Trophoblast cell (in vitro differentiated cells and primary cell): ENCODE data around the gene PRSS1.
"Not testable (repeated sequence)": the region's sequence is repeated elsewhere in the genome, so short reads cannot be mapped to it uniquely, and the experiment has no call there.

Experiments
- DNase-seq, 2 donors: peaks; one replicate each; pipeline ENCODE4 v3.0.0-alpha.2; 2016
- H2AFZ ChIP-seq: 2 replicates; pipeline ENCODE4 v1.6.1; 2013; ENCODE audit warnings: low read length, moderate library complexity, mild to moderate bottlenecking; ENCODE audit not compliant: insufficient read depth, poor library complexity
- H2AK5ac ChIP-seq: 2 replicates; pipeline ENCODE4 v1.6.1; 2013; ENCODE audit warnings: mild to moderate bottlenecking, low read length
- H2BK120ac ChIP-seq: 2 replicates; pipeline ENCODE4 v1.6.1; 2013; ENCODE audit warnings: low read length, mild to moderate bottlenecking, moderate library complexity; ENCODE audit not compliant: insufficient read depth, poor library complexity
- H2BK12ac ChIP-seq: 2 replicates; pipeline ENCODE4 v1.6.1; 2013; ENCODE audit warnings: mild to moderate bottlenecking, low read length, moderate library complexity
- H2BK5ac ChIP-seq: 2 replicates; pipeline ENCODE4 v1.6.1; 2013; ENCODE audit warnings: low read length, low read depth, moderate library complexity, mild to moderate bottlenecking; ENCODE audit not compliant: poor library complexity
- H3K14ac ChIP-seq: 2 replicates; pipeline ENCODE4 v1.6.1; 2013; ENCODE audit warnings: mild to moderate bottlenecking, low read length
- H3K18ac ChIP-seq: 2 replicates; pipeline ENCODE4 v1.6.1; 2013; ENCODE audit warnings: mild to moderate bottlenecking, low read length
- H3K23ac ChIP-seq: 2 replicates; pipeline ENCODE4 v1.6.1; 2013; ENCODE audit warnings: low read length
- H3K27ac ChIP-seq: 2 replicates; pipeline ENCODE4 v1.5.1; 2013; ENCODE audit warnings: low read depth, mild to moderate bottlenecking, inconsistent platforms, low read length, moderate library complexity
- H3K27me3 ChIP-seq: 2 replicates; pipeline ENCODE4 v1.6.1; 2013; ENCODE audit warnings: inconsistent platforms, mild to moderate bottlenecking, low read length, moderate library complexity; ENCODE audit not compliant: insufficient read depth
- H3K36me3 ChIP-seq, 2 experiments: 1 replicate in 1 of 2; 2 replicates in 1 of 2; pipeline ENCODE4 v1.6.1; 2013; ENCODE audit warnings: low read length in 2 of 2, mild to moderate bottlenecking in 2 of 2, moderate library complexity in 1 of 2; ENCODE audit not compliant: insufficient read depth in 2 of 2, control insufficient read depth in 1 of 2
- H3K4ac ChIP-seq: 2 replicates; pipeline ENCODE4 v1.6.1; 2013; ENCODE audit warnings: low read depth, mild to moderate bottlenecking, low read length, moderate library complexity
- H3K4me1 ChIP-seq, 2 experiments: 1 replicate in 1 of 2; 2 replicates in 1 of 2; pipeline ENCODE4 v1.6.1; 2013; ENCODE audit warnings: low read length in 2 of 2, mild to moderate bottlenecking in 2 of 2, moderate library complexity in 1 of 2; ENCODE audit not compliant: insufficient read depth in 2 of 2, control insufficient read depth in 1 of 2
- H3K4me2 ChIP-seq: 2 replicates; pipeline ENCODE4 v1.6.1; 2013; ENCODE audit warnings: inconsistent platforms, mild to moderate bottlenecking, low read length, moderate library complexity
- H3K4me3 ChIP-seq: 2 replicates; pipeline ENCODE4 v1.5.1; 2013; ENCODE audit warnings: mild to moderate bottlenecking, low read depth, low read length, inconsistent platforms
- H3K79me1 ChIP-seq: one replicate; pipeline ENCODE4 v1.6.1; 2013; ENCODE audit warnings: low read length
- H3K79me2 ChIP-seq: 2 replicates; pipeline ENCODE4 v1.6.1; 2013; ENCODE audit warnings: low read length, mild to moderate bottlenecking; ENCODE audit not compliant: control insufficient read depth, insufficient read depth, poor library complexity
- H3K9ac ChIP-seq: 2 replicates; pipeline ENCODE4 v1.6.1; 2013; ENCODE audit warnings: mild to moderate bottlenecking, low read length
- H3K9me3 ChIP-seq: 2 replicates; pipeline ENCODE4 v1.6.1; 2013; ENCODE audit warnings: low read depth, mild to moderate bottlenecking, control low read depth, inconsistent platforms, low read length; ENCODE audit not compliant: insufficient read depth
- H4K12ac ChIP-seq: 2 replicates; pipeline ENCODE4 v1.6.1; 2013; ENCODE audit warnings: low read depth, mild to moderate bottlenecking, low read length, moderate library complexity
- H4K8ac ChIP-seq: 2 replicates; pipeline ENCODE4 v1.6.1; 2013; ENCODE audit warnings: low read depth, mild to moderate bottlenecking, low read length, moderate library complexity
- H4K91ac ChIP-seq: one replicate; pipeline ENCODE4 v1.6.1; 2013; ENCODE audit warnings: low read depth, mild to moderate bottlenecking, low read length, moderate library complexity
- WGBS: extraction: QIAGEN DNeasy Blood & Tissue Kit; methylation state at CpG from one replicate; pipeline ENCODE4 v1.1.7; 2013; ENCODE audit warnings: missing lambda C conversion rate; ENCODE audit not compliant: insufficient read length, insufficient coverage; ENCODE audit errors: extremely low coverage; 5-methylcytosine and 5-hydroxymethylcytosine counted together

Gene PRSS1

GRCh38 chr7:142754681-142755575 is 5.7 kb downstream of the PRSS1 start:
- Histone ChIP-seq H2BK120ac (no peak overlapping the region), H2BK5ac (no peak overlapping the region), H3K79me2 (no peaks in the 10 kb centered on the region), H4K8ac (no peak overlapping the region), H3K4me3 (no peak overlapping the region), H2AK5ac (no peak overlapping the region), H3K9ac (no peak overlapping the region), H2AFZ (no peak overlapping the region), H4K12ac (no peak overlapping the region), H3K79me1 (no peaks in the 10 kb centered on the region), H3K27me3 (no peaks in the 10 kb centered on the region), H3K18ac (no peak overlapping the region), H3K23ac (no peak overlapping the region), H3K36me3 (no peaks in the 10 kb centered on the region), H3K9me3 (peaks cover 2% of the 10 kb centered on the region), H4K91ac (no peak overlapping the region), H3K4me2 (no peak overlapping the region), H3K27ac (no peak overlapping the region), H3K4ac (no peak overlapping the region), H3K4me1 (no peaks in the 10 kb centered on the region), H3K14ac (no peak overlapping the region), H2BK12ac (no peak overlapping the region)
- DNase-seq, result no peak
- WGBS, result no CpG with 5 or more reads among the region's 10 CpGs

GRCh38 chr7:142758312-142758711 is 9.0 kb downstream of the PRSS1 start:
- H4K8ac ChIP-seq, H3K4me1 ChIP-seq, H3K79me1 ChIP-seq, H2BK120ac ChIP-seq, H3K23ac ChIP-seq, H2BK5ac ChIP-seq, H2AFZ ChIP-seq, H3K4me3 ChIP-seq, H4K91ac ChIP-seq, H3K4ac ChIP-seq, H2AK5ac ChIP-seq, H3K79me2 ChIP-seq, H3K4me2 ChIP-seq, H3K9ac ChIP-seq, H3K14ac ChIP-seq, DNase-seq, H3K27ac ChIP-seq, H3K9me3 ChIP-seq, H3K36me3 ChIP-seq, H2BK12ac ChIP-seq, H3K27me3 ChIP-seq, H4K12ac ChIP-seq, H3K18ac ChIP-seq: not testable (repeated sequence)
- WGBS, result no CpG with 5 or more reads among the region's 3 CpGs

- Histone ChIP-seq H3K79me1 (no peaks in the 10 kb centered on the region), H3K14ac (no peak overlapping the region), H3K23ac (no peak overlapping the region), H3K36me3 (no peaks in the 10 kb centered on the region), H3K9ac (no peak overlapping the region), H2BK5ac (no peak overlapping the region), H2AK5ac (no peak overlapping the region), H3K27ac (no peak overlapping the region), H3K4me3 (no peak overlapping the region), H3K9me3 (no peaks in the 10 kb centered on the region), H3K4me1 (no peaks in the 10 kb centered on the region), H3K4me2 (no peak overlapping the region), H3K27me3 (no peaks in the 10 kb centered on the region), H2BK12ac (no peak overlapping the region), H3K18ac (no peak overlapping the region), H4K91ac (no peak overlapping the region), H2AFZ (no peak overlapping the region), H3K79me2 (no peaks in the 10 kb centered on the region), H4K12ac (no peak overlapping the region), H2BK120ac (no peak overlapping the region), H4K8ac (no peak overlapping the region), H3K4ac (no peak overlapping the region)
- WGBS, result no CpG with 5 or more reads among the region's 1 CpG
- no peak for DNase-seq
Measured at GRCh38 chr7:142759433-142759832, 10.2 kb downstream of the PRSS1 start.

- Histone ChIP-seq H3K4ac (no peak overlapping the region), H3K9ac (peak overlapping the region; percentile 36), H3K4me2 (no peak overlapping the region), H3K79me1 (no peaks in the 10 kb centered on the region), H3K23ac (no peak overlapping the region), H3K36me3 (no peaks in the 10 kb centered on the region), H2BK5ac (no peak overlapping the region), H2BK120ac (no peak overlapping the region), H3K79me2 (no peaks in the 10 kb centered on the region), H4K12ac (no peak overlapping the region), H3K14ac (no peak overlapping the region), H3K4me1 (no peaks in the 10 kb centered on the region), H2BK12ac (no peak overlapping the region), H3K18ac (no peak overlapping the region), H3K4me3 (no peak overlapping the region), H4K8ac (no peak overlapping the region), H2AK5ac (no peak overlapping the region), H3K27me3 (no peaks in the 10 kb centered on the region), H3K9me3 (no peaks in the 10 kb centered on the region), H4K91ac (no peak overlapping the region), H3K27ac (no peak overlapping the region), H2AFZ (no peak overlapping the region)
- no peak for DNase-seq
- WGBS, result no CpG with 5 or more reads among the region's 5 CpGs
Measured at GRCh38 chr7:142760071-142760642, 10.9 kb downstream of the PRSS1 start.
